HG03457 (cell line): ENCODE measurements around the gene NFIA.

ENCODE experiments used
- ATAC-seq: cut with Tn5 transposase; IDR thresholded peaks from one replicate; pipeline ENCODE4 v1.9.1; 2021; ENCODE audit warnings: moderate number of reproducible peaks; ENCODE audit not compliant: unreplicated experiment

The NFIA gene

GRCh38 chr1:61501971-61502916, 419.9 kb downstream of the NFIA start:
- ATAC-seq = no peak

- no peak for ATAC-seq
These were observed 421.9 kb downstream of the NFIA start for GRCh38 chr1:61504305-61504704.

- no peak for ATAC-seq
These were observed 422.6 kb downstream of the NFIA start for GRCh38 chr1:61504852-61505390.

GRCh38 chr1:61506236-61506635, 423.9 kb downstream of the NFIA start:
- ATAC-seq = no peak

GRCh38 chr1:61506944-61507500, 424.7 kb downstream of the NFIA start:
- ATAC-seq = no peak
